GM12878 (cell line): Measurements from ENCODE around the gene WBP4. TPM values are rescaled to one million over a fixed set of nuclear protein-coding genes. Genes with fewer than 3 reads are reported as not detected.

Source experiments
- ATAC-seq: fragments of 200-7000 bp; cut with Tn5 transposase; 3 replicates; pipeline ENCODE4 v1.9.1; 2020; ENCODE audit warnings: mild to moderate bottlenecking, moderate library complexity
- BruUV-seq: library from RNA; stranded (reverse); fragments of 400-500 nt; replicated peaks from 2 replicates; lab custom pipeline; 2021; lab: Mats Ljungman, UMichigan
- CTCF ChIA-PET: fragments of 300-600 bp; sonication (Branson Sonifier 250); formaldehyde crosslinking; extraction: SDS; loops from one replicate; lab custom pipeline; 2021; ENCODE audit warnings: inconsistent platforms; lab: Yijun Ruan, JAX
- POLR2A ChIA-PET: fragments of 350-600 bp; formaldehyde crosslinking; extraction: SDS; loops from one replicate; lab custom pipeline; 2021; ENCODE audit warnings: inconsistent platforms; lab: Charles Lee
- RAD21 ChIA-PET: fragments of 300-600 bp; sonication (Branson Sonifier 250); formaldehyde crosslinking; loops from one replicate; lab custom pipeline; 2023; ENCODE audit warnings: antibody characterized with exemption; ENCODE audit not compliant: unreplicated experiment; lab: Charles Lee
- SMC1A ChIA-PET: fragments of 300-600 bp; sonication (Branson Sonifier 250); formaldehyde crosslinking; loops from one replicate; lab custom pipeline; 2023; ENCODE audit not compliant: unreplicated experiment, uncharacterized antibody; lab: Charles Lee
- DNase-seq: peaks from one replicate; pipeline ENCODE4 v3.0.0-alpha.2; 2011; ENCODE audit warnings: low read depth, low spot score
- FAIRE-seq: peaks from 3 replicates; lab custom pipeline; 2011; peaks lifted over from hg19 to GRCh38; lab: Jason Lieb, UNC
- H2AFZ ChIP-seq: 2 replicates; pipeline ENCODE4 v1.6.0; 2011; ENCODE audit warnings: low read depth, low read length, control low read depth; ENCODE audit not compliant: control insufficient read depth
- H3K27ac ChIP-seq: 2 replicates; pipeline ENCODE4 v1.5.1; 2011; ENCODE audit warnings: control low read depth; ENCODE audit not compliant: control insufficient read depth, insufficient read depth
- H3K27me3 ChIP-seq, 2 experiments: replicated peaks in 1 of 2; 2 replicates each; pipeline versions ENCODE4 v1.6.0 to v1.6.1; 2011; ENCODE audit warnings: low read length in 1 of 2; ENCODE audit not compliant: control insufficient read depth in 2 of 2, insufficient read depth in 2 of 2
- H3K36me3 ChIP-seq, 2 experiments: 2 replicates each; pipeline ENCODE4 v1.5.1; 2011; ENCODE audit warnings: low read length in 1 of 2; ENCODE audit not compliant: control insufficient read depth in 2 of 2, insufficient read depth in 2 of 2
- H3K4me1 ChIP-seq: 2 replicates; pipeline ENCODE4 v1.6.1; 2011; ENCODE audit warnings: mild to moderate bottlenecking, low read length, moderate library complexity, mixed read lengths; ENCODE audit not compliant: control insufficient read depth, insufficient read depth
- H3K4me2 ChIP-seq: 2 replicates; pipeline ENCODE4 v1.6.0; 2011; ENCODE audit warnings: control low read depth; ENCODE audit not compliant: control insufficient read depth, insufficient read depth
- H3K4me3 ChIP-seq: fragments of 200-600 bp; sonication (generic); 2 replicates; pipeline ENCODE4 v1.5.1; 2016
- H3K79me2 ChIP-seq: 2 replicates; pipeline ENCODE4 v1.6.0; 2011; ENCODE audit warnings: low read length; ENCODE audit not compliant: control insufficient read depth, insufficient read depth
- H3K9ac ChIP-seq: 2 replicates; pipeline ENCODE4 v1.8.0; 2011; ENCODE audit warnings: low read length, control low read depth, mixed read lengths; ENCODE audit not compliant: control insufficient read depth, insufficient read depth
- H3K9me3 ChIP-seq: replicated peaks from 3 replicates; pipeline ENCODE4 v1.5.1; 2011; ENCODE audit warnings: mild to moderate bottlenecking, low read length; ENCODE audit not compliant: control insufficient read depth, insufficient read depth
- H4K20me1 ChIP-seq: 2 replicates; pipeline ENCODE4 v1.6.0; 2011; ENCODE audit not compliant: control insufficient read depth, insufficient read depth
- ATF2 ChIP-seq: IDR thresholded peaks from 2 replicates; pipeline ENCODE4 v1.6.1; 2012; ENCODE audit warnings: low read length, inconsistent platforms
- BCL3 ChIP-seq: IDR thresholded peaks from 2 replicates; pipeline ENCODE4 v1.6.1; 2011; ENCODE audit warnings: borderline replicate concordance, low read depth, mild to moderate bottlenecking, moderate library complexity, low read length; ENCODE audit not compliant: insufficient read depth, poor library complexity, severe bottlenecking
- CHD1 ChIP-seq: IDR thresholded peaks from 2 replicates; pipeline ENCODE4 v1.6.1; 2012; ENCODE audit warnings: low read depth, low read length, improper control_type of control experiment
- E2F4 ChIP-seq: IDR thresholded peaks from 2 replicates; pipeline ENCODE4 v1.6.1; 2012; ENCODE audit warnings: low read depth, low read length, improper control_type of control experiment
- IRF3 ChIP-seq: fragments of 450-650 bp; IDR thresholded peaks from 2 replicates; pipeline ENCODE4 v1.6.1; 2014; ENCODE audit warnings: mild to moderate bottlenecking
- IRF4 ChIP-seq: IDR thresholded peaks from 2 replicates; pipeline ENCODE4 v1.6.1; 2011; ENCODE audit warnings: low read depth, low read length
- MEF2B ChIP-seq: fragments of 450-650 bp; IDR thresholded peaks from 2 replicates; pipeline ENCODE4 v1.6.1; 2018; ENCODE audit warnings: mild to moderate bottlenecking, moderate library complexity; ENCODE audit not compliant: partially characterized antibody, poor library complexity, severe bottlenecking
- NR2C1 ChIP-seq: fragments of 450-650 bp; IDR thresholded peaks from 2 replicates; pipeline ENCODE4 v1.6.1; 2017; ENCODE audit warnings: antibody characterized with exemption, mild to moderate bottlenecking, moderate library complexity
- NR2C2 ChIP-seq: IDR thresholded peaks from 2 replicates; pipeline ENCODE4 v1.6.1; 2011; ENCODE audit warnings: borderline replicate concordance, low read depth; ENCODE audit not compliant: control insufficient read depth, insufficient read length
- PML ChIP-seq: IDR thresholded peaks from 2 replicates; pipeline ENCODE4 v1.6.1; 2012; ENCODE audit warnings: low read length, inconsistent platforms
- POLR2AphosphoS5 ChIP-seq: IDR thresholded peaks from 2 replicates; pipeline ENCODE4 v1.6.1; 2011; ENCODE audit warnings: mild to moderate bottlenecking, low read length, inconsistent platforms
- RB1 ChIP-seq: fragments of 450-650 bp; formaldehyde crosslinking; IDR thresholded peaks from 2 replicates; pipeline ENCODE4 v1.6.1; 2017; ENCODE audit warnings: mild to moderate bottlenecking, borderline replicate concordance
- RCOR1 ChIP-seq: conservative IDR thresholded peaks from 2 replicates; pipeline ENCODE4 v1.6.1; 2012; ENCODE audit warnings: low read depth, low read length, improper control_type of control experiment
- SMC3 ChIP-seq: IDR thresholded peaks from 2 replicates; pipeline ENCODE4 v1.6.1; 2011; ENCODE audit warnings: low read length, improper control_type of control experiment, borderline replicate concordance
- STAT1 ChIP-seq: fragments of 450-650 bp; conservative IDR thresholded peaks from 2 replicates; pipeline ENCODE4 v1.6.1; 2014; ENCODE audit warnings: antibody characterized with exemption, mild to moderate bottlenecking
- SUZ12 ChIP-seq: fragments of 200-600 bp; sonication (generic); IDR thresholded peaks from one replicate; pipeline ENCODE4 v1.6.1; 2018; ENCODE audit warnings: antibody characterized with exemption, mild to moderate bottlenecking; ENCODE audit not compliant: unreplicated experiment
- TAF1 ChIP-seq: IDR thresholded peaks from 2 replicates; pipeline ENCODE4 v1.6.1; 2011; ENCODE audit warnings: mild to moderate bottlenecking, low read depth, low read length, borderline replicate concordance
- ZBTB33 ChIP-seq: fragments of 450-650 bp; IDR thresholded peaks from 2 replicates; pipeline ENCODE4 v1.6.1; 2017; ENCODE audit warnings: mild to moderate bottlenecking
- ZNF207 ChIP-seq: fragments of 450-650 bp; IDR thresholded peaks from 2 replicates; pipeline ENCODE4 v1.6.1; 2014; ENCODE audit warnings: antibody characterized with exemption, mild to moderate bottlenecking, borderline replicate concordance
- WGBS: methylation state at CpG from one replicate; pipeline ENCODE4 v1.1.6; 2016; ENCODE audit warnings: low lambda C conversion rate; ENCODE audit not compliant: insufficient replicate concordance, insufficient coverage; ENCODE audit errors: missing lambda C conversion rate; 5-methylcytosine and 5-hydroxymethylcytosine counted together
- in situ Hi-C: fragments of 300-500 bp; cut with MboI; formaldehyde crosslinking; loops from 9 replicates; pipeline ENCODE4 v1.14.3; 2018; ENCODE audit warnings: mixed read lengths
- intact Hi-C: fragments of 100-400 bp; cut with micrococcal nuclease; formaldehyde crosslinking; loops from one replicate; pipeline ENCODE4 v1.14.2; 2022; ENCODE audit not compliant: unreplicated experiment
- polyA plus RNA-seq, 11 experiments: library from polyadenylated mRNA; depleted of rRNA in 4 of 11; unstranded in 6 of 11; stranded (reverse) in 5 of 11; fragments of >200 nt; fragmentation: Nextera tagmentation in 4 of 11; fragmentation: Illumina TruSeq in 1 of 11; extraction: Ambion mirVana in 4 of 11; extraction: Trizol in 1 of 11; gene quantifications; 1 replicate in 1 of 11; 2 replicates in 10 of 11; pipeline versions ENCODE4 v1.2.1 to v1.2.3, GENCODE V29; 2011 to 2016; ENCODE audit warnings: inconsistent platforms in 2 of 11, missing spikeins in 2 of 11, low read depth in 1 of 11
- total RNA-seq, 4 experiments: library from RNA; depleted of rRNA in 3 of 4; stranded (reverse); fragments of >200 nt in 3 of 4; fragmentation: Illumina TruSeq in 1 of 4; extraction: Trizol in 1 of 4; gene quantifications; 2 replicates each; pipeline versions ENCODE4 v1.2.1 to v1.2.3, GENCODE V29; 2013 to 2021

The WBP4 gene
- total and polyA plus RNA-seq, 10 of the 15 experiments (the other 5 are each of a cell fraction or from before 2014, with no cell fraction given), result 7.4 to 21.6 (median 14.2) TPM

- ChIA-PET POLR2A (interaction anchor here (2.0 kb wide), 1 partner anchor 28 kb away, joined by 7 read pairs; no protein-coding TSS in a partner anchor), SMC1A (interaction anchor here (0.8 to 1.9 kb wide), 3 partner anchors 16 to 29 kb away, joined by 3 to 5 read pairs (median 3); partner anchors contain the start of gene ELF1), RAD21 (no interaction called here), CTCF (interaction anchor here (0.7 to 1.5 kb wide), 3 partner anchors 11 to 174 kb away, joined by 3 to 6 read pairs (median 3); partner anchors contain the start of gene ELF1)
- DNase-seq (no peak), FAIRE-seq (no peak), ATAC-seq (no peak)
- Histone ChIP-seq H3K4me3 (no peak overlapping the region), H3K79me2 (peaks cover 23% of the 10 kb centered on the region), H3K27me3 (no peaks in the 10 kb centered on the region), H3K9me3 (peaks cover 6% of the 10 kb centered on the region; the same call in 2 of the 3 replicates), H3K36me3 (no peaks in the 10 kb centered on the region), H3K4me1 (peaks cover 7% of the 10 kb centered on the region; the same call in 1 of the 2 replicates), H3K9ac (no peak overlapping the region), H3K4me2 (no peak overlapping the region), H2AFZ (no peak overlapping the region), H4K20me1 (no peaks in the 10 kb centered on the region), H3K27ac (no peak overlapping the region)
- TF ChIP-seq ZBTB33, result no peak
- no peak for TF ChIP-seq CHD1
- no peak for TF ChIP-seq SMC3
- no peak for TF ChIP-seq NR2C1
- TF ChIP-seq POLR2AphosphoS5, result no peak
- TF ChIP-seq BCL3, result no peak
- TF ChIP-seq E2F4, result no peak
- TF ChIP-seq NR2C2, result no peak
- no peak for TF ChIP-seq STAT1
- TF ChIP-seq IRF3, result no peak
- no peak for TF ChIP-seq PML
- TF ChIP-seq SUZ12, result no peak
- TF ChIP-seq ZNF207, result no peak
- TF ChIP-seq RCOR1, result no peak
- no peak for TF ChIP-seq MEF2B
- TF ChIP-seq TAF1, result no peak
- no peak for TF ChIP-seq RB1
- no peak for TF ChIP-seq IRF4
- no peak for TF ChIP-seq ATF2
- in situ Hi-C loops, result no loop called here
- 94% methylated on average over 5 of the region's 5 CpGs for WGBS
- no TSS peak for BruUV-seq
- intact Hi-C loops, result no loop called here
Measured at GRCh38 chr13:41048640-41049039, 12.7 kb upstream of the WBP4 start.
